ENCODE data around the gene SMYD5. TPM values are rescaled to one million over a fixed set of nuclear protein-coding genes. Genes with fewer than 3 reads are reported as not detected.
"Not testable (repeated sequence)": the region's sequence is repeated elsewhere in the genome, so short reads cannot be mapped to it uniquely, and the experiment has no call there.

The SMYD5 gene
- total RNA-seq, 2 experiments from 2014 or later, result 42.4 to 44.1 TPM

DNA sequence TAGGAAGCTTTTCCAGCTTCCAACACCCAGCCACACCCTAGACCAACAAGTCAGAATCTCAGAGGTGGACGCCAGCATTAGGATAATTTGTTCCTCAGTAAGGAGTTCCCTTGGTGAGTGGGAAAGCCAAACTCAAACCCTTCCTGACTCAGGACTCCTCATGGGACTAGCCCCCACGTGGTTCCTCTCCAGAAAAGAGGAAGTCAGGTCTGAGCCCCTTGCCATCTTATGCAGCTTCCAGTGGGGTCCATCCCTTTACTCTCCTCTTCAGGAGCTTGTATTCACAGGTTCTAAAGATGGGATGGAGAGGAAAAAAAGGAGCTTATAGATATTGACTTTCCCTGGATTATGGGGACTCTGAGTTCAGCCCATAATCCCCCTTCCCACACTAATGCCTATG lies 26.5 kb upstream of the SMYD5 start:
- Mint-ChIP-seq H3K27me3 (peaks cover 12% of the 10 kb centered on the region), H3K4me3 (no peak overlapping the region), H3K36me3 (no peaks in the 10 kb centered on the region), H3K4me1 (no peaks in the 10 kb centered on the region), H3K9me3 (peaks cover 8% of the 10 kb centered on the region), H3K27ac (no peak overlapping the region)
- DNase-seq, result no peak

- peaks cover 45% of the 10 kb centered on the region for H3K27me3 Mint-ChIP-seq
- no peaks in the 10 kb centered on the region for H3K9me3 Mint-ChIP-seq
- H3K36me3 Mint-ChIP-seq, result no peaks in the 10 kb centered on the region
- peaks cover 2% of the 10 kb centered on the region for H3K4me1 Mint-ChIP-seq
- no peak for DNase-seq
- H3K27ac Mint-ChIP-seq, result no peak overlapping the region
- H3K4me3 Mint-ChIP-seq, result no peak overlapping the region
These were observed 16.5 kb upstream of the SMYD5 start for GRCh38 chr2:73197579-73197978.

DNA sequence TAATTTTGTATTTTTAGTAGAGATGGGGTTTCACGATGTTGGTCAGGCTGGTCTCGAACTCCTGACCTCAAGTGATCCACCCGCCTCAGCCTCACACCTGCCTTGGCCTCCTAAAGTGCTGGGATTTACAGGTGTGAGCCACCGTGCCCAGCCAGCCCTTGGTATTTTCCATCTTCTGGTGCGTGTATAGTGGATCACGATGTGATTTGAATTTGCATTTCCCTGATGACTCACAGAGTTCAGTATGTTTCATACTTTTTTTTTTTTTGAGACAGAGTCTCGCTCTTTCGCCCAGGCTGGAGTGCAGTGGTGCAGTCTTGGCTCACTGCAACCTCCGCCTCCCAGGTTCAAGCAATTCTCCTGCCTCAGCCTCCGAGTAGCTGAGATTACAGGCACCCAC lies 13.8 kb upstream of the SMYD5 start:
- not testable (repeated sequence) for H3K36me3 Mint-ChIP-seq, H3K4me3 Mint-ChIP-seq, DNase-seq, H3K27ac Mint-ChIP-seq, H3K4me1 Mint-ChIP-seq, H3K9me3 Mint-ChIP-seq
- peaks cover 69% of the 10 kb centered on the region for H3K27me3 Mint-ChIP-seq

- H3K4me1 Mint-ChIP-seq, result peaks cover 4% of the 10 kb centered on the region
- H3K36me3 Mint-ChIP-seq, result no peaks in the 10 kb centered on the region
- H3K27ac Mint-ChIP-seq, result no peak within 1 kb of the TSS
- no peak for DNase-seq
- peaks cover 71% of the 10 kb centered on the region for H3K27me3 Mint-ChIP-seq
- H3K9me3 Mint-ChIP-seq, result no peaks in the 10 kb centered on the region
- peak within 1 kb of the TSS; percentile 29 for H3K4me3 Mint-ChIP-seq
These were observed 11.6 kb upstream of the SMYD5 start, which contains the start of gene NOTO for GRCh38 chr2:73202156-73203054. TSS of gene NOTO (plus strand) at chr2:73202574. CDS start at chr2:73202667, 93 bp downstream.

- H3K27ac Mint-ChIP-seq, result no peak overlapping the region
- H3K4me3 Mint-ChIP-seq, result peak overlapping the region; percentile 29
- H3K9me3 Mint-ChIP-seq, result no peaks in the 10 kb centered on the region
- peaks cover 4% of the 10 kb centered on the region for H3K4me1 Mint-ChIP-seq
- no peaks in the 10 kb centered on the region for H3K36me3 Mint-ChIP-seq
- DNase-seq, result no peak
- peaks cover 72% of the 10 kb centered on the region for H3K27me3 Mint-ChIP-seq
These were observed 10.9 kb upstream of the SMYD5 start for GRCh38 chr2:73203055-73203681.

GRCh38 chr2:73205611-73206010 lies 8.4 kb upstream of the SMYD5 start:
- DNase-seq, result no peak
- Mint-ChIP-seq H3K4me3 (no peak overlapping the region), H3K4me1 (peaks cover 3% of the 10 kb centered on the region), H3K27ac (no peak overlapping the region), H3K36me3 (no peaks in the 10 kb centered on the region), H3K9me3 (no peaks in the 10 kb centered on the region), H3K27me3 (peaks cover 53% of the 10 kb centered on the region)

- Mint-ChIP-seq H3K4me3 (no peak overlapping the region), H3K4me1 (peaks cover 4% of the 10 kb centered on the region), H3K9me3 (no peaks in the 10 kb centered on the region), H3K27me3 (peaks cover 31% of the 10 kb centered on the region), H3K36me3 (no peaks in the 10 kb centered on the region), H3K27ac (no peak overlapping the region)
- DNase-seq, result no peak
These were observed 5.8 kb upstream of the SMYD5 start for GRCh38 chr2:73208258-73208657.

DNA sequence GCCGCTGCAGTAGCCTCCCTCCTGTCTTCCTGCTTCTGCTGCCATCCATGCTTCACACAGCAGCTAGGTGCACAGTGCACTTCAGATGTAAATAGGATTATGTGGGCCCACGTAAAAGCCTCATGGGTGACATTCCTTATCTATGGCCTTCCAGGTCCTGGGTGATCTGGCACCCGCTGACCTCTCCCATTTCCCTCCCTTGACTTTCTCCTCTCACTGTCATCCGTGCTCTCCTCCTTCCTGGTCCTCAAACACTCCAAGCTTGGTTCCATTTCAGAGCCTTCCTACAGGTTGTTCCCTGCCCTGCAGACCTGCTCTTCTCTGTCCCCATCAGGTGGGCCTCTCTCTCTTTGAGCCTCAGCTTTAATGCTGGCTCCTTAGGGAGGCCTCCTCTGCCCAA lies 4.0 kb upstream of the SMYD5 start:
- Mint-ChIP-seq H3K27me3 (peaks cover 15% of the 10 kb centered on the region), H3K9me3 (no peaks in the 10 kb centered on the region), H3K4me1 (peaks cover 14% of the 10 kb centered on the region), H3K4me3 (no peak overlapping the region), H3K36me3 (peaks cover 3% of the 10 kb centered on the region), H3K27ac (no peak overlapping the region)
- DNase-seq, result no peak

- H3K36me3 Mint-ChIP-seq, result peaks cover 3% of the 10 kb centered on the region
- H3K4me3 Mint-ChIP-seq, result no peak overlapping the region
- peaks cover 20% of the 10 kb centered on the region for H3K4me1 Mint-ChIP-seq
- peaks cover 11% of the 10 kb centered on the region for H3K27me3 Mint-ChIP-seq
- no peaks in the 10 kb centered on the region for H3K9me3 Mint-ChIP-seq
- DNase-seq, result no peak
- H3K27ac Mint-ChIP-seq, result no peak overlapping the region
These were observed 3.3 kb upstream of the SMYD5 start for GRCh38 chr2:73210696-73211095.

GRCh38 chr2:73212098-73212447 lies 2.0 kb upstream of the SMYD5 start:
- peaks cover 7% of the 10 kb centered on the region for H3K36me3 Mint-ChIP-seq
- no peaks in the 10 kb centered on the region for H3K9me3 Mint-ChIP-seq
- DNase-seq, result no peak
- H3K27ac Mint-ChIP-seq, result no peak overlapping the region
- peaks cover 24% of the 10 kb centered on the region for H3K4me1 Mint-ChIP-seq
- H3K4me3 Mint-ChIP-seq, result no peak overlapping the region
- peaks cover 5% of the 10 kb centered on the region for H3K27me3 Mint-ChIP-seq

DNA sequence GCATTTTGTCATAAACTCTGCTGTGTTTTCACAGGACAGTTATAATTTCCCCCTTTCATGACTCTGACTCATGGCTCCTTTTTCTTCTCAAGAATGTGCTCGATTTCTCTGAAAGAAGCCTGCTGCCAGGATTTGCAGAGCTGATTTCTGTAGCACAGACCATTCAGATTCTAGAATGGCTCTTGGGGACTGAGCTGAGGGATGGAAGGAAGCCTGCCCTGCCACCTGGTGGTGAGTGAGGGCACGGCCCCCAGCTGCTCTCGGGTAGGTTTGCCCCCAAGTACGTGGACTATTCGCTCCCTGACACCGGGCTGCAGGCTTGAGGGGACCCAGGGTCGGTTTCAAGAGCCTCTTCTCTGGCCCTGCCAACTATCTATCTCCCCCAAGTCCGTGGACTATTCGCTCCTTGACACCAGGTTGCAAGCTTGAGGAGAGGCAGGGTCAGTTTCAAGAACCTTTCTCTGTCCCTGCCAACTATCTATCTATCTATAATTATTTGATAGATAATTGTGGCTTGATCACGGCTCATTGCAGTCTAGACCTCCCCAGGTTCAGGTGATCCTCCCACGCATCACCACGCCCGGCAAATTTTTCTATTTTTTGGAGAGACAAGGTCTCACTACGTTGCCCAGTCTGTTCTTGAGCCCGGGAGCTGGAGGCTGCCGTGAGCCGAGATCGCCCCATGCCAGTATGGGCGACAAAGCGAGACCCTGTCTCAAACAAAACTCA lies 1.4 kb upstream of the SMYD5 start:
- no peaks in the 10 kb centered on the region for H3K9me3 Mint-ChIP-seq
- H3K4me1 Mint-ChIP-seq, result peaks cover 24% of the 10 kb centered on the region
- H3K4me3 Mint-ChIP-seq, result no peak overlapping the region
- H3K27me3 Mint-ChIP-seq, result peaks cover 5% of the 10 kb centered on the region
- peak; percentile 77 for DNase-seq
- H3K27ac Mint-ChIP-seq, result no peak overlapping the region
- H3K36me3 Mint-ChIP-seq, result peaks cover 9% of the 10 kb centered on the region

GRCh38 chr2:73215254-73215653 lies 1.2 kb downstream of the SMYD5 start:
- DNase-seq, result no peak
- H3K4me1 Mint-ChIP-seq, result peaks cover 26% of the 10 kb centered on the region
- H3K4me3 Mint-ChIP-seq, result peak overlapping the region; percentile 95
- no peaks in the 10 kb centered on the region for H3K27me3 Mint-ChIP-seq
- no peaks in the 10 kb centered on the region for H3K9me3 Mint-ChIP-seq
- peak overlapping the region; percentile 92 for H3K27ac Mint-ChIP-seq
- H3K36me3 Mint-ChIP-seq, result peaks cover 9% of the 10 kb centered on the region

GRCh38 chr2:73217160-73217559 lies 3.1 kb downstream of the SMYD5 start:
- H3K36me3 Mint-ChIP-seq, result peaks cover 12% of the 10 kb centered on the region
- peaks cover 26% of the 10 kb centered on the region for H3K4me1 Mint-ChIP-seq
- DNase-seq, result no peak
- H3K27ac Mint-ChIP-seq, result no peak overlapping the region
- H3K27me3 Mint-ChIP-seq, result no peaks in the 10 kb centered on the region
- no peaks in the 10 kb centered on the region for H3K9me3 Mint-ChIP-seq
- H3K4me3 Mint-ChIP-seq, result no peak overlapping the region

DNA sequence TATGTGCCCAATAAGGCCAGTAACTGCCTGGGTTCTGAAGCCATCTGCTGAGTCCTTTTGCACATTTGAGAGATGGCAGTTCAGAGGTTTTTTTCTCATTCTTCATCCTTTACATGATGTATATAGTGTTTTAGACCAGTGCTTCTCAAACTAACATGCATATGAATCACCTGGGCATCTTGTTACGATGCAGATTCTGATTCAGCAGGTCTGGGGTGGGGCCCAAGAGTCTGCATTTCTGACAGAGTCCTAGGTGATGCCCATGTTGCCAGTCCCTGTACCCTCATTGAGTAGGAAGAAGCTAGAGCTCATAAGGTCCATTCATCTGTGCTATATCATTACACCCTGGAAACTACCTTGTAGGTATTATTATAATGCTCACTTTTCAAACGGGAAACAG lies 3.8 kb downstream of the SMYD5 start:
- peaks cover 12% of the 10 kb centered on the region for H3K36me3 Mint-ChIP-seq
- DNase-seq, result no peak
- no peak overlapping the region for H3K4me3 Mint-ChIP-seq
- peak overlapping the region; percentile 30 for H3K27ac Mint-ChIP-seq
- no peaks in the 10 kb centered on the region for H3K9me3 Mint-ChIP-seq
- peaks cover 26% of the 10 kb centered on the region for H3K4me1 Mint-ChIP-seq
- H3K27me3 Mint-ChIP-seq, result no peaks in the 10 kb centered on the region

DNA sequence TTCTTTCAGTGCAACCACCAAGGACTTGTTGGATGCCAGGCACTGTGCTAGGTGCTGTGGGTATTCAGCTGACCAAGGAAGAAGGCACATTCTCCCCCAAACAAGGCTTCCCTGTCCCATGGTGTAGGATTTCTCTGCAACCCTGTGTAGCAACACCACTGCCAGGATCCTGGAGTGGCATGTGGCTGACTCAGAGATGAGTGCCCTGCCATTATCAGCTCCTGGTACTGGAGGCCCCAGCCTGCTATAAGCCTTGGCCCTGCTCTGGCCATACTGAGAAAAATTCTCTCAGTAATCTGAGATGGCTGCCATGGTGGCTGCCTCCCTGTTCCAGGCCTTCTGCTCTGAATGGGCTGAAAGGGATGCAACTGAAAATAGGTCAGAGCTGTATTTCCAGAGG lies 4.3 kb downstream of the SMYD5 start:
- no peak overlapping the region for H3K27ac Mint-ChIP-seq
- H3K27me3 Mint-ChIP-seq, result no peaks in the 10 kb centered on the region
- DNase-seq, result no peak
- peaks cover 12% of the 10 kb centered on the region for H3K36me3 Mint-ChIP-seq
- no peak overlapping the region for H3K4me3 Mint-ChIP-seq
- H3K9me3 Mint-ChIP-seq, result no peaks in the 10 kb centered on the region
- peaks cover 24% of the 10 kb centered on the region for H3K4me1 Mint-ChIP-seq

Measured in activated naive CD8-positive, alpha-beta T cell treated with anti-CD3 and anti-CD28 coated beads for 36 hours (primary cell).